Jurkat, Clone E6-1 (cell line): ENCODE data around the gene KATNB1.

Experiments used
- DNase-seq: peaks from one replicate; pipeline ENCODE4 v3.0.0-alpha.2; 2011; ENCODE audit warnings: low read depth, low spot score
- H3K4me3 ChIP-seq: 2 replicates; pipeline ENCODE4 v1.5.1; 2011; ENCODE audit warnings: mild to moderate bottlenecking, low read length, control low read depth, moderate library complexity

KATNB1 gene

DNA sequence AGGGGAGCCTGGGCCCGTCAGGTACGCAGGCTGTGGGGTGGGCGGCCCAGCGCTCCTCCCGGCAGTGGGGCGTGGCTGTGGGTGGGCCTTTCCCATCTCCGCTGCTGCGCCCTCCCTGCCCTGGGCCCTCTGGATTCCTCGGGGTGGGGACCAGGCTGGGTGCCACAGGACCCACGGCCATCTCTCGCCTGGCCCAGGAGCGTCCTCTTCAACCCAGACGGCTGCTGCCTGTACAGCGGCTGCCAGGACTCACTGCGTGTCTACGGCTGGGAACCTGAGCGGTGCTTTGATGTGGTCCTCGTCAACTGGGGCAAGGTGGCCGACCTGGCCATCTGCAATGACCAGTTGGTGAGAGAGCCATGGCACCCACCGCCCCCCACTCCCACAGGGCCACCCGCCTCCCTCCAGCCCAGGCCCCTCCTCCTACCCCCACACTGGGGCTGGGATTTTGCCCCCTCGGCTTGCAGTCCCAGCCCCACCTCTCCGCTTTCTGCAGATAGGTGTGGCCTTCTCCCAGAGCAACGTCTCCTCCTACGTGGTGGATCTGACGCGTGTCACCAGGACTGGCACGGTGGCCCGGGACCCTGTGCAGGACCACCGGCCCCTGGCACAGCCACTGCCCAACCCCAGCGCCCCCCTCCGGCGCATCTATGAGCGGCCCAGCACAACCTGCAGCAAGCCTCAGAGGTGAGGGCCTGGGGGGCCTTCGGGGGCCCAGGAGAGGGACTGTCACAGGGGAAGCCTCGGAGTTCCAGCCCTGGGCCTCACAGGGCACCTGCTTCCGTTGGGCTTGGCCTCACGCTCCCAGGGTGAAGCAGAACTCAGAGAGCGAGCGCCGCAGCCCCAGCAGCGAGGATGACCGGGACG, 17.2 kb downstream of the KATNB1 start:
- H3K4me3 ChIP-seq: no peak overlapping the region
- DNase-seq: no peak

DNA sequence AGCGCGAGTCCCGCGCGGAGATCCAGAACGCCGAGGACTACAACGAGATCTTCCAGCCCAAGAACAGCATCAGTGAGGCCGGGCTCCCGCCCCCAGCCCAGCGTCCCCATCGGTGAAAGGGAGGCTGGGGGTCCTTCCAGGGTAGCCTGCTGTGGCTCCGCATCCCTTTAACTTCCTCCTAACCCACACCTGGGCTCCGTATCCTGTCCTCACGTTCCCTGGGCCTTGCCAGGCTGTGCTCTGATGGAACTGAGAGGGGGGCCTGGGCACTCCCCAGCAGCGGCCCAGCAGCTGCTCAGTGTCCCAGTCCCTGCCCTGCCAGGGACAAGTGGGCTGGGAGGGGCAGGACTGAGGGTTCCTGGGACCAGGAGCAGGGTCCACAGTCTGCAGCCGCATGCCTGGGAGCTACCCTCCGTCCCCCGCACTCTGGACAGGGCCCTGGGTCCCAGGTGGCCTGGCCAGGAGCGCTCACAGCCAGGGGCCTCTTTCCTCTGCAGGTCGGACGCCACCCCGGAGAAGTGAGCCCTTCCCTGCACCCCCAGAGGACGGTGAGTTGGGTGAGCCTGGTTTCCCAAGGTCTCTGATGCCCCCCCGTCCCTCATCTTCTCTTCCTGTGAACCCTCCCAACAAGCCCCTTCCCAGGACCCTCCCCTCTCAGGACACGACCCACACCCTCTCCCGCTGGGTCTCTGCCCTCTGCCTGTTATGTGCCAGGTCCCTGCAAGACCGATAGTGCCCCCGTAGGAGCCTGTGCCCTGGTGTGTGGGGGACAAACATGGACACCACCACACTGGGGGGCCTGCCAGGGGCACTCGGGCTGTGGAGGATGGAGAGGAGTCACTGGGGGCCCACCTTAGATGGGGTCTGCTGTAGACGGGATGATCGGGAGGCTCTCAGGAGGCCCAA, 18.1 kb downstream of the KATNB1 start:
- no peak overlapping the region for H3K4me3 ChIP-seq
- no peak for DNase-seq

DNA sequence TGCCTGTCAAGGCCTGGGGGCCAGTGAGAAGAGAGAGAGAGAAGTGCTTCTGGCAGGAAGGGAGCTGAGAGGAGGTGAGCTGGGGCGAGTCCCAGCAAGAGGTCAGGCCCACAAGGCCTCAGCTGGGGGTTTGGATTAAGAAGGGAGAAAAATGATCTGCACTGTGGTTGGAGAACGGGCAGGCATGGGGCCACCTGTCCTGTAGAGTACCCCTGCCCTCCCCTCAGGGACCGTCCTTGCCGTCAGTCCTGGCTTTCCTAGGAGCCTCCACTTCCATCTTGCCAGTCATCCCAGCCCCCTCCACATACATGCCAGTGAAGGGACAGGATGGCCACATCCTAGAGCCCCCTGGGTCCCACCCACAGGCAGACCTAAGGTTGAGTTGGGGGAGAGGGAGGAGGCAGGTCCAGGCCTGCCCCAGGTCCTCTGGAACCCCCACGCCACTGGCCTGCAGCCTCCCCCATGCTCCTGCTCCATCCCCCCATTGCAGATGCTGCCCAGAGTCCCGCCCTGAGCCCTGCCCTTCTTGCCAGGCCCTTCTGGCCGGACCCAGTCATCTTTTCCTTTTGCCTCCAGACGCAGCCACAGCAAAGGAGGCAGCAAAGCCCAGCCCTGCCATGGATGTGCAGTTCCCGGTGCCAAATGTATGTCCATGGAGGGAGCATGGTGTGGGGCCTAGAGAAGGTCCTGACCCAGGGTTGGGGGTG, 18.9 kb downstream of the KATNB1 start:
- H3K4me3 ChIP-seq: no peak overlapping the region
- DNase-seq: no peak

GRCh38 chr16:57755061-57755684, 19.6 kb downstream of the KATNB1 start:
- DNase-seq: no peak
- H3K4me3 ChIP-seq: no peak overlapping the region

GRCh38 chr16:57755726-57756423, 20.3 kb downstream of the KATNB1 start:
- no peak overlapping the region for H3K4me3 ChIP-seq
- DNase-seq: no peak

DNA sequence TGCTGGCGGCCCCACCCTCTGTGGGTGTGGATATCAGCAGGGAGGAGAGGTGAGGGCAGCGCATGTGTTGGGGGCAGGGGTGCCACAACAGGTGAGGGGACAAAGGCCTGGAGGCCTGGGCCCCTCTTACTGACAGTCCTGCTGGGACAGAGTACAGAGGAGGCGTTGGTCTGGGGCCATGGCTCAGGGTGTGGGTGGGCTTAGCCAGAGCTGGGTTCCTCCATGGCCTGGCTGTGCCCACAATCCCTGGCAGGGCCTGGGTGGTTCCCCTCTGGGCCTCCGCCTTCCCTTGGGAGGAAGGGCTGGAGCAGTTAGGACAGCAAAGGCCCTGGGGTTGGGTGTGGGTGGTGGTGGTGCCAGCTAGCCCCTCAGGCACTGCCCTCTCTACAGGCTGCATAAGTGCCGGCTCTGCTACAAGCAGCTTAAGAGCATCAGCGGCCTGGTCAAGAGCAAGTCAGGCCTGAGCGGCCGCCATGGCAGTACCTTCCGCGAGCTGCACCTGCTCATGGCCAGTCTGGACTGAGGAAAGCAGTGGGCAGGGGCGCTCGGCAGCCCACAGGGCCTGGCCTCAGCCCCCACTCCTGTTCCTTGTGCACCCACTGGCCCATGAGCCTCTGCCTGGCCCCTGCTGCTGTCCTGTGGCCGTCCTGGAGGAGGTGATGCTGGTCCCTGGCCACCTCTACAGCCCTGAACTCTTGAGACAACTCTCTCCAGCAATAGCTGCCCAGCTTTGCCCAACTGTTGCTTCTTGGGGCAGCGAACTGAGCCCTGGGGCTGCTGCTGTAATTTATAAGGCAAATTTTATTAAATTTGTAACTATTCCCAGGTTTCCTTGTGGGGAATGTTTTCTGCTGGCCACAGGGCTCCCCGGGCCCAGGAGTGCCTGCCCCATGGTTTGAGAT, 21.1 kb downstream of the KATNB1 start:
- no peak overlapping the region for H3K4me3 ChIP-seq
- DNase-seq: no peak

GRCh38 chr16:57757326-57757786, 21.8 kb downstream of the KATNB1 start:
- peak; percentile 20 for DNase-seq

DNA sequence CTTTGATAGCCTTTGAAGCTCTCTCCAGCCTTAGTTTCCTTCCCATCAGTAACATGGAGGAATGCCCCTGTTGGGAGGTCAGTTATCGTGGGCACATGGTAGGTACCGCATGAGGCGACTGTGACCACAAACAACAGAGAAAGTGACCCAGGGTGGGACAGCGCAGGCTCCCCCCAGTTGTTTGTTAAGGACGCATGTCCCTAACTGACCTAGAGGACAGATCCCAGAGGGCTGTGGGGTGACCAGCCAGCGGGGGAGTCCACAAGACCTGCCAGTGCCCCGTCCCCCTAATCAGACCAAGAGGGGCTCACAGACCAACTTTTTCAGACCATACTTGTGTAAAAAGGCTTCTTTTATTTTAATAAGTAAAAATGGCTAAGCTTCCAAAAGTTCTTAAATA, 22.3 kb downstream of the KATNB1 start:
- H3K4me3 ChIP-seq: no peak overlapping the region
- no peak for DNase-seq

More at GRCh38 chr16:57757326-57757786, 21.8 kb downstream of the KATNB1 start:
- H3K4me3 ChIP-seq: no peak overlapping the region

DNA sequence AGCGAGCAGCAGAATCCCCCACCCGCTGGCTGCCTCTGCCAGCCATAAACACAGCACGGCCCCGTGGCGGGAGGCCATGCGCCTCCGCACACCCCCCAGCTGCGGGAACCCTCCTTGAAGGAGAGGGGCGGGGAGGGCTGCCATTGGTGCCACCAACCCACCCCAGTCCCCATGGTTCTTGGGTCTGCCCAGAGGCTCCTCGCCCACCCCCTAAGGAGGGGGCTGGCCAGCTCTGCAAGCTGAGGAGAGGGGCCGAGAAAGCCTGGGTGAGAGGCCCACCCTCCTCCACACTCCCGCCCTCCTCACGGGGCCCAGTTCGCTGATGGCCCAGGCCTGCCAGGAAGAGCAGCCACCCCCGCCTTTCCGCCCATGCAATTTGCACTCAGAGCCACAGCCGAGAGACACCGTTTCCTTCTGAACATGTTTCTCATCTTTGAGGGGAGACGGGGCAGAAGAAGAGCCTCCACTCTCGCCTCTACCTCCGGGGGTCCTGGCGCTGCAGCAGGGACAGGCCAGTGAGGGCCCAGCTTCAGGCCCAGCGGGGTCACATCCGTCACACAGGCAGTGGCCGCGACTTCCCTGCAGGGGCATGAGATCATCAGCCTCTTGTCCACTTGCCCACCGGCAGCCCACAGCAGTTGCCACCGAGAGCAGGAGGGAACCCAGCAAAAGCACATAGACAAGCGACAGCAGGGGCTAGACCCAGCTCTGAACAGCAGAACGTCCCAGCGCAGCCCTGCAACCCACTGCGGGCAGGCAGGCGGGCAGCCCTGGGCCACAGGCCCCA, 23.0 kb downstream of the KATNB1 start:
- H3K4me3 ChIP-seq: no peak overlapping the region
- DNase-seq: no peak

- H3K4me3 ChIP-seq: no peak overlapping the region
- DNase-seq: no peak
Measured at GRCh38 chr16:57759131-57759530, 23.6 kb downstream of the KATNB1 start.

DNA sequence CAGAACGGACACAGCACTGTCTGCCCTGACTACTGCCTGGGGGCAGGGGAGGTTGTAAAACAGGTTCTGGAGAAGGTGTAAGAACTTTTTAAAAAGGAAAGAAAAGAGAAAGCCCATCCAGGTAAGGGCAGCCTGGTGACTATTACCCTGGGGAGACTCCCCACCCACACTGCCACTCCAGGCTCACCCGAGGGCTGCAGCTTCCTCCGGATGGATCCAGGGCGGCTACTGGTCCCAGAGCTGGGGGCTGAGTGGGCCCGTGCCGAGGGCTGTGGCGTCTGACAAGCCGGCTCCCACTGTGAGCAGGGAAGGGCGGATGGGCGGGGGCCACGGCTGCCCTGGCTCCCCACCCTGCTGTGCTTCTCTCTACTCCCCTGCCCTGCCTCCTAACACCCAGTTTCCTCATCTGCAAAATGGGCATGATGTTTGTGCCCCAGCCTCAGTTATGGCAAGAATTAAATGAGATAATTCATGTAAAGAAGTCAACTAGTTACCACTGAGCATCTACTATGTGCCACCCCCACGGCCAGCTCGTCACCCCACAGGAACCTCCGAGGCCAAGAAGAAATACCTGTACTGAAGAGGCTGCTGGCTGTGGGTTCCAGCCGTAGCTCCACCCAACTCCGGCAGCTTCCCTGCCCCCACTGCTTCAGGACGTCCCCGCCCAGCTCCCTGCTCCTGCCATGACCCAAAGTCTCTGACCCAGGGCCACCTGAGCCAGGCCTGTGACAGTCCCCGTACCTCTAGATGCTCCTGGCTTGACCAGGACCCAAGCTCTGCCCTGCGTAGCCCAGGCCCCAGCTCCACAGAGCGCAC, 24.2 kb downstream of the KATNB1 start:
- no peak overlapping the region for H3K4me3 ChIP-seq
- no peak for DNase-seq

DNA sequence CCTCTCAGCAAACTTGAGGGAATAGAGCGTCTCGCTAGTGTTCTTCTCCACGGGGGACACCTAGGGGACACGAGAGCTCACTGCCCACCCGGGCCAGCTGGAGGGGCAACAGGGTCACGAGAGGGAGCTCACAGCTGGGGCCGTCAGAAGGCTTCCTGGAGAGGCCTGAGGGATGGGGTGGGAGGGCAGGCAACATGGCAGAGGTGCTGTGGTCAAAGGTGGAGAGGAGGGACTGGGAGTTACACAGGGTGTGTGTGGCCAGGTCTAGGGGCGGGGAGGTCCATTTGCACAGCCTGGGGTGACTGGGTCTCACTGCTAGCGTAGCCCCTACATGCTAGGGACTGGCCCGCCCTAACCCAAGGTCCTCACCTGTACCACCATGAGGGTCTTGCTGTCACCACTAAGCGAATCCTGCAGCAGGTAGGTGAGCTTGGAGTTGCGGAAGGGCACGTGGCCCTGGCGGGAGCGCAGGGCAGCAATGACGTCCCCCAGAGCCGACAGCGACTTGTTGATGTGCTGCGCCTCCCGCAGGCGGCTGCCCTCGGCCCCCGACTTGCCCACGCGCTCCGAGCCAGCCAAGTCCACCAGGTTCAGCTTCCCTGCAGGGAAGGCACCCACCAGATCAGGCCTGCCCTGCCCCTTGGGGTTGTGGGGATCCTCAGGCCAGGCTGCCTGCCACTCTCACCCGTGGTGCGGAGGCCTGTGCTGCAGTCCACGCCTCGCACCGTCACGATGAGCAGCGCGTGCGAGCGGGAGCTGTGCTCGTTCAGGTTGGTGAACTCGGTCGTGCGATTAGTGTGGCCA, 25.0 kb downstream of the KATNB1 start:
- no peak for DNase-seq
- H3K4me3 ChIP-seq: no peak overlapping the region

- DNase-seq: no peak
- H3K4me3 ChIP-seq: no peak overlapping the region
Measured at GRCh38 chr16:57761301-57761700, 25.7 kb downstream of the KATNB1 start.

DNA sequence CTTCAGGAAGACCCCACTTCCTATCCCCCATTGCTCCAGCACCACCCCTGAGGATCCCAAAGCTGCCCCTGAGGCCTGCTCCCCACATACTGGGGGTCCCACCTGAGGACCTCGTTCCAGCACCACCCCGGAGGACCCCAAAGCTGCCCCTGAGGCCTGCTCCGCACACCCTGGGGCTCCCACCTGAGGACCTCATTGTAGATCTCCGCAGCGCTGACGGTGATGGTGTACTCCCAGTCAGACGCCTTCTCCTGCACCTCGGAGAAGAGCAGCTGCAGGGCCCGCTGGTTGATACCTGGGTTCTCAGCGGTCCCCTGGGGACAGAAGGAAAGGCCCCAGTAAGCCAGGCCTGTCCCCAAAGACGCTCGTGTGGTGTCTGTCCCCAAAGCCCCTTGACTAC, 26.4 kb downstream of the KATNB1 start:
- no peak for DNase-seq
- H3K4me3 ChIP-seq: no peak overlapping the region

DNA sequence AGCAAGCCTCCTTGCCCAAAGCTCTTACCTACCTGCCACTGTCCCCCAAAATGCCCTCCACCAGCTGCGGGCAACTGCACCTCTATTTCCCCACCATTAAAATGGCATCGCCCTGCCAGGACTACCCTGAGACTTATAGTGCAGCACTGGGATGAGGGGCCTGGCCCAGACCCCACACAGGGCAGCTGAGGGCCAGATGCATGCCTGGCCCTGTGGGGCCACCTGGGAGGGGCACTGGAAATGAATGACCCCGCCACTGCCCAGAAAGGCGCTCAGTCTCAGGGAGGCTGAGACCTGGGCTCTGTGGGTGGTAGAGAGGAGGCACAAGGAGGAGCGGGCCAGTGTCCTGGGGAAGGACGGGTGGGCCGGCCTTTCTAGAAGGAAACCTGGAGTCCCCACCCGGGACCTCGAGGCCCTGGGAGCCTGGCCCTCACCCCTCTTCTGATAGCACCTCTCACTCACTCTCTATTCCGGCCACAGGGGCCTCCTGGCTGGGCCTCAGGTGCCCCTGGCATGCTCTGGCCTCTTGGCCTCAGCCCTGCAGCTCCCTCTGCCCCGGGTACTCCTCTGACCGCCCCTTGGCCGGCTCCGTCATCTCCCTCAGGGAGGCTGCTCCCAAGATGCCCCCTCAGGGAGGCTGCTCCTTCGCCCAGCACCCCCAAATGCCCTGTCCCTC, 26.9 kb downstream of the KATNB1 start:
- no peak overlapping the region for H3K4me3 ChIP-seq

More for the DNA sequence above, 26.9 kb downstream of the KATNB1 start:
- no peak for DNase-seq
